GM21737 (cell line): ENCODE results near the gene CATSPERE.

Source experiments
- ATAC-seq: cut with Tn5 transposase; IDR thresholded peaks from one replicate; pipeline ENCODE4 v1.9.1; 2021; ENCODE audit warnings: mild to moderate bottlenecking, moderate library complexity; ENCODE audit not compliant: unreplicated experiment

The CATSPERE gene

GRCh38 chr1:244461245-244462071 is at the start of gene CATSPERE:
CATSPERE (plus strand) TSS chr1:244461273; CDS start chr1:244461430, 157 bp downstream.
- ATAC-seq: peak; percentile 97

- no peak for ATAC-seq
These were observed 48.9 kb upstream of the CATSPERE start for GRCh38 chr1:244412176-244412575.

GRCh38 chr1:244413736-244414135 is 47.3 kb upstream of the CATSPERE start:
- no peak for ATAC-seq

GRCh38 chr1:244414543-244414942 is 46.5 kb upstream of the CATSPERE start:
- ATAC-seq: no peak

- no peak for ATAC-seq
These were observed 42.0 kb upstream of the CATSPERE start for GRCh38 chr1:244419024-244419423.

GRCh38 chr1:244422174-244422573 is 38.9 kb upstream of the CATSPERE start:
- ATAC-seq: no peak

- no peak for ATAC-seq
These were observed 36.3 kb upstream of the CATSPERE start for GRCh38 chr1:244424649-244425334.

- ATAC-seq: no peak
These were observed 33.4 kb upstream of the CATSPERE start for GRCh38 chr1:244427647-244428046.

- no peak for ATAC-seq
These were observed 31.3 kb upstream of the CATSPERE start for GRCh38 chr1:244429818-244430217.

- ATAC-seq: no peak
These were observed 29.9 kb upstream of the CATSPERE start for GRCh38 chr1:244431166-244431565.

- ATAC-seq: no peak
These were observed 25.4 kb upstream of the CATSPERE start for GRCh38 chr1:244435562-244436205.

GRCh38 chr1:244436336-244437085 is 24.6 kb upstream of the CATSPERE start:
- no peak for ATAC-seq

GRCh38 chr1:244437086-244437468 is 24.0 kb upstream of the CATSPERE start:
- no peak for ATAC-seq

GRCh38 chr1:244439391-244440032 is 21.6 kb upstream of the CATSPERE start:
- ATAC-seq: no peak

GRCh38 chr1:244442850-244443249 is 18.2 kb upstream of the CATSPERE start:
- no peak for ATAC-seq

- ATAC-seq: no peak
These were observed 16.2 kb upstream of the CATSPERE start for GRCh38 chr1:244444854-244445253.

GRCh38 chr1:244445320-244446181 is 15.5 kb upstream of the CATSPERE start:
- no peak for ATAC-seq

- no peak for ATAC-seq
These were observed 14.0 kb upstream of the CATSPERE start for GRCh38 chr1:244447024-244447423.

GRCh38 chr1:244447552-244447951 is 13.5 kb upstream of the CATSPERE start:
- ATAC-seq: no peak
